Measurements from ENCODE around the gene ATRNL1. TPM values are rescaled to one million over a fixed set of nuclear protein-coding genes. Genes with fewer than 3 reads are reported as not detected.

ATRNL1 gene
- total and polyA plus RNA-seq, 2 of the 8 experiments (the other 6 are each of a cell fraction or from before 2014, with no cell fraction given): 5.1 to 17.6 TPM

- FAIRE-seq: no peak
- no peak overlapping the region for H3K4ac ChIP-seq (replicated peaks; ENCODE audit: insufficient read length, low read depth, low read length)
- 89% methylated on average over 4 of the region's 4 CpGs; no CpG with 5 or more reads in 1 of the 2 experiments for WGBS, 2 experiments (ENCODE audit: extremely low coverage in 1 of 2, insufficient coverage in 1 of 2, insufficient read length in 1 of 2, insufficient replicate concordance in 2 of 2, low coverage in 1 of 2, low lambda C conversion rate in 2 of 2, missing lambda C conversion rate in 1 of 2)
- no peak for TF ChIP-seq TAF7 (optimal IDR thresholded peaks at IDR 0.05; ENCODE audit: borderline replicate concordance, low read depth, low read length)
- TF ChIP-seq RXRA (IDR thresholded peaks at IDR 0.05; ENCODE audit: insufficient read depth, low read depth, low read length): no peak
- no peak for TF ChIP-seq BACH1 (IDR thresholded peaks at IDR 0.05; ENCODE audit: low read length)
- no peak for TF ChIP-seq SIRT6 (IDR thresholded peaks at IDR 0.05; ENCODE audit: low read length)
- no peak for TF ChIP-seq GTF2F1 (IDR thresholded peaks at IDR 0.05; ENCODE audit: borderline replicate concordance, low read depth, low read length)
- no peak for TF ChIP-seq POLR2A (IDR thresholded peaks at IDR 0.05; ENCODE audit: control extremely low read depth in 1 of 2, low read depth in 2 of 2, low read length in 2 of 2)
- TF ChIP-seq KDM5A (IDR thresholded peaks at IDR 0.05; ENCODE audit: low read length): no peak
- no peak for TF ChIP-seq SIN3A (conservative IDR thresholded peaks at IDR 0.05 in 1 of 2, IDR thresholded peaks at IDR 0.05 in 1 of 2; ENCODE audit: low read depth in 1 of 2, low read length in 2 of 2)
- TF ChIP-seq HDAC2 (IDR thresholded peaks at IDR 0.05; ENCODE audit: borderline replicate concordance in 1 of 2, low read depth in 2 of 2, low read length in 2 of 2): no peak
- no peak for TF ChIP-seq SRF (IDR thresholded peaks at IDR 0.05; ENCODE audit: low read depth, low read length)
- no peak for TF ChIP-seq RAD21 (IDR thresholded peaks at IDR 0.05 in 1 of 2, conservative IDR thresholded peaks at IDR 0.05 in 1 of 2; ENCODE audit: low read depth in 2 of 2, low read length in 2 of 2)
- TF ChIP-seq HDAC6 (IDR thresholded peaks at IDR 0.05; ENCODE audit: low read depth, low read length): no peak
- no peak for TF ChIP-seq CEBPB (IDR thresholded peaks at IDR 0.05; ENCODE audit: low read depth, low read length)
- no peak for TF ChIP-seq JUND (IDR thresholded peaks at IDR 0.05; ENCODE audit: low read length)
Observed at GRCh38 chr10:115657161-115657860, 564.1 kb downstream of the ATRNL1 start.

More at GRCh38 chr10:115657161-115657860, 564.1 kb downstream of the ATRNL1 start:
- H3K4me1 ChIP-seq (replicated peaks in 1 of 4; ENCODE audit: control insufficient read depth in 3 of 4, insufficient read depth in 4 of 4, low read length in 3 of 4): peaks cover 0 to 3% (median 0%) of the 10 kb centered on the region in 4 experiments; a peak in 1 of 7 replicates
- no peak overlapping the region for H3K27ac ChIP-seq (ENCODE audit: low read depth, low read length)
- no peaks in the 10 kb centered on the region for H3K27me3 ChIP-seq (replicated peaks in 1 of 4; ENCODE audit: control insufficient read depth in 3 of 4, extremely low read depth in 1 of 4, insufficient read depth in 3 of 4, low read length in 3 of 4)
- POLR2A ChIA-PET (ENCODE audit: partially characterized antibody): no interaction called here
- H2BK5ac ChIP-seq (ENCODE audit: low read depth, low read length): no peak overlapping the region
- no peaks in the 10 kb centered on the region for H4K20me1 ChIP-seq (replicated peaks in 1 of 2; ENCODE audit: control insufficient read depth in 1 of 2, insufficient read depth in 2 of 2, low read length in 2 of 2)
- no peak overlapping the region for H3K23ac ChIP-seq (ENCODE audit: insufficient read length)
- H3K79me2 ChIP-seq (ENCODE audit: control insufficient read depth in 1 of 2, insufficient read depth in 2 of 2, low read length in 2 of 2): no peaks in the 10 kb centered on the region
- H3K4me2 ChIP-seq (ENCODE audit: insufficient read depth in 1 of 2, low read depth in 2 of 2, low read length in 2 of 2): no peak overlapping the region
- H2BK12ac ChIP-seq (ENCODE audit: low read depth, low read length): no peak overlapping the region
- H4K8ac ChIP-seq (ENCODE audit: extremely low read depth, insufficient read depth, low read length): no peak overlapping the region
- DNase-seq (ENCODE audit: low read depth in 1 of 2, low spot score in 2 of 2): no peak
- H2AFZ ChIP-seq (ENCODE audit: low read length): no peak overlapping the region
- H2BK15ac ChIP-seq (ENCODE audit: low read length): no peak overlapping the region
- no peak overlapping the region for H2BK20ac ChIP-seq (ENCODE audit: low read length)
- no peak overlapping the region for H3K4me3 ChIP-seq (ENCODE audit: extremely low read depth in 1 of 4, insufficient read depth in 2 of 4, low read depth in 3 of 4, low read length in 4 of 4)
- no peaks in the 10 kb centered on the region for H3K36me3 ChIP-seq (ENCODE audit: control insufficient read depth in 2 of 4, insufficient read depth in 4 of 4, low read length in 3 of 4)
- H3K14ac ChIP-seq (ENCODE audit: insufficient read length): no peak overlapping the region
- no peak overlapping the region for H4K91ac ChIP-seq (replicated peaks; ENCODE audit: insufficient read length, low read length)
- no peak overlapping the region for H3K18ac ChIP-seq (ENCODE audit: extremely low read depth, low read length)
- no peak overlapping the region for H3K9ac ChIP-seq (replicated peaks in 1 of 4; ENCODE audit: extremely low read depth in 1 of 4, low read depth in 3 of 4, low read length in 3 of 4)
- CTCF ChIA-PET (ENCODE audit: partially characterized antibody): no interaction called here
- no peak overlapping the region for H2BK120ac ChIP-seq (replicated peaks; ENCODE audit: low read depth, low read length)
- no peaks in the 10 kb centered on the region for H3K23me2 ChIP-seq (ENCODE audit: low read depth, low read length)
- no peaks in the 10 kb centered on the region for H3K9me3 ChIP-seq (ENCODE audit: insufficient read depth in 2 of 2, low read depth in 1 of 2, low read length in 1 of 2)
- no peak overlapping the region for H2AK5ac ChIP-seq (ENCODE audit: low read depth, low read length)
- no peaks in the 10 kb centered on the region for H3K79me1 ChIP-seq (ENCODE audit: low read depth, low read length)
- H4K5ac ChIP-seq (ENCODE audit: insufficient read length, low read depth, low read length): no peak overlapping the region
- H3K56ac ChIP-seq (replicated peaks; ENCODE audit: insufficient read length, low read depth, low read length): no peak overlapping the region

All from H1 (cell line).